Placental pericyte (primary cell): ENCODE data around the gene ERGIC2. TPM values are rescaled to one million over a fixed set of nuclear protein-coding genes. Genes with fewer than 3 reads are reported as not detected.

Experiments used
- total RNA-seq: library from RNA; depleted of rRNA; stranded (reverse); fragments of >200 nt; gene quantifications from 2 replicates; pipeline ENCODE4 v1.2.3, GENCODE V29; 2012

Gene ERGIC2
- 33.5 and 101 TPM in 2 replicates for total RNA-seq

GRCh38 chr12:29380536-29381523 is at the start of gene ERGIC2:
ERGIC2 (minus strand) TSS chr12:29381172; CDS start chr12:29371633, 9,539 bp downstream.

Other genes with a start within 250 kb of the ERGIC2 start
- 0.22 and 3.7 TPM in 2 replicates for gene FAR2, start 231.9 kb downstream of the ERGIC2 start, total RNA-seq
- not detected in 2 replicates for gene OVCH1, start 116.5 kb upstream of the ERGIC2 start, total RNA-seq